ENCODE data around the gene IPO5.
"Not testable (repeated sequence)": the region's sequence is repeated elsewhere in the genome, so short reads cannot be mapped to it uniquely, and the experiment has no call there.

IPO5 gene

DNA sequence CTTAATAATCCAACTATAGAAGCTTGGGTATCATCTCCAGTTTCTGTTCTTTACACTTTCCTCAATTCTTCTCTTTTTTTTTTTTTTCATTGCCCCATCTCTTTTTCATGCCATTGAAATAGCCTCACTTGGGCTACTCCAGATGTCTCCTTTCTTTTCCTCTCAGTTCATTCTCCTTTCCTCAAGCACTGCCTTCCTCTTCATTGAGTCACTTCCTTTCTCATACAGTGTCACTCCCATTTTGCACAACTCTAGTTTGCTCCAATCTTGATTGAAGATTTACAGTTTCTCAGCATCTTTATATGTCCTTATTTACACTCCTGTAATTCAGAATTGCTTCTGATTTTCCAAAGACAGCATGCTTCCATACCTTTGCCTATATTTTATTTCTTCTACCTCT is 61.3 kb downstream of the IPO5 start:
- DNase-seq (ENCODE audit: low read depth) = no peak

DNA sequence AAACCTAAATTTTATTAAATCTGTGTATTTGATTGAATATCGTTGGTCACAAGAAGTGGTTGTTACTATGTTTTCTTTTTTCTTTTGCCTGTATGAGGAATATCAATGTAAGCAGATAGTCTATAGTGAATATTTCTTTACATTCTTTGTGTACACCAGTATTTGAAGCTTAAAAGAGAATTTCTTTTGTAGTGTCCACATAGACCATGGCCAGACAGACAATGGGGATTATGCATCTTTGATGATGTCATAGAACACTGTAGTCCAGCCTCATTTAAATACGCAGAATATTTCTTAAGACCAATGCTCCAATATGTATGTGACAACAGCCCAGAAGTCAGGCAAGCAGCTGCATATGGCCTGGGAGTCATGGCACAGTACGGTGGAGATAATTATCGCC is 64.8 kb downstream of the IPO5 start:
- no peak for DNase-seq (ENCODE audit: low read depth)

DNA sequence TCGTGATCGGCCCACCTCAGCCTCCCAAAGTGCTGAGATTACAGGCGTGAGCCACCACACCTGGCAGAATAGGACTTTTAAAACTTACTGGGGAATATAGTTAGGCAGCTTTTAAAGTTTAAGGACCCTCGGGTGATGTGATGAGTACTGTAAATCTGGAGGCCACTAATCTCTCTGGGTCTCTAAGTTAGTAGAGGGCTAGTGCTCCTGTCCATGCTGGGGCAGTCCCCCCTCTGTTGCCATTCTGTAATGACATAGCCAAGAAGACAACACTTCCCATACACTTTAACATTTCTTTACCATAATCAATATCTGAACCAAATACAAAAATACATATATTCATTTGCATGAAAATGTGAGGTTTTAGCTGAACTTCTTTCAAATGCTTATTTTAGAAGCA is 65.7 kb downstream of the IPO5 start:
- DNase-seq (ENCODE audit: low read depth) = no peak

DNA sequence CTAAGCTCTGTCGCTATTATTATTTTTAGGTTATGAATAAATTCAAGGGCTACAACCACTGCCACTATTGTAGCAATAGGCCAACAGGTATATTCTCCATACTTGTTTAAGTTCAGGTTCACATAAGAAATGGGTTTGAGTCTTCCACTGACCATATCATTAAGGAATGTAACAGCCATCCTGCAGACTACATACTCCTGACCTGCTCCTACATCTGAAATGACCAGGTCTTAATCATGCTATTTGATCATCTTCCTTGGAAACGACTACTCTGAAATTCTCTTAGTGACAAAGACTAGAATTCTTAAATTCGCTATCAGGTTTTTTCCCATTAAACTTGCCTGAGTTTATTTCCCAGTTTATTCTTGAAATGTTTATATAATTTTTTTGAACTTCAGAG is 66.8 kb downstream of the IPO5 start:
- no peak for DNase-seq (ENCODE audit: low read depth)

DNA sequence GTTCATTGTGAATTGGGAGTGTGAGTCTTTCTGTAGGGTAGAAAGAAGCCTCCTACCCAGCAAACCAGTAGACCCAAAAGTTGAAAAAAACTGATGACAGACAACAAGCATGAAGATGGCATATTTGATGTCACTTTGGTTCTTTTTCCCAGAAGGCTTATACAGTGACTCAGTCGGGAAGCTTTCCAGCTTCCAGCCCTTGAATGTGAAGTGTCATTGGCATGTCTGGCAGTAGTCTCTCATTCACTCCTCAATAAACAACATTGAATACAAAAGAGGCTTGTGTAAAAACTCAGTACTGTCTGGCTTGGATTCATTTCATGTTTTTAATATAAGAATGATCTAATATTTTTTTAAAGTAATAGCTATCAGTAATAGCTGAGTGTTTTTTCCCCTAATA is 68.7 kb downstream of the IPO5 start:
- DNase-seq (ENCODE audit: low read depth) = no peak

DNA sequence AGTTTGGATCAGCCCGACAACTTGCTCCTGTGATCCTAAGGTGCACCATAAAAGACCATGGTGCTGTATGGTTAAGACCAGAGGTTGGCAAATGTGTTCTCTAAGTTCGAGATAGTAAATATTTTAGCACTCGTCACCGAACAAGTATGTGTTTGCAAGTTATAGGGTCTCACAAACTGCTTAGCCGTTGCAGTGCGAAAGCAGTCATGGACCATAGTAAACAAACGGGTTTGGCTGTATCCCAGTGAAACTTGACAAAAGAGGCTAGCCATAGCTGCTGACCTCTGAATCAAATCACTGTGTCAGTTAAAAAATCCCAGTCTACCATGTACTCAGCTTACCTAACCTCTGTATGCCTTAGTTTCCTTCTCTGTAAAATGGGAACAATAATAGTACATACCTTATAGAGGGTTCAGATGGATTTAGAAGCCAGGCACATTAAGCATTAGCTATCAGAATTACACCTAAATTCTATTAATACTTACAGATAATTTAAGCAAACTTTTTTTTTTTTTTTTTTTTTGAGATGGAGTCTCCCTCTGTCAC is 72.1 kb downstream of the IPO5 start:
- DNase-seq (ENCODE audit: low read depth) = no peak

DNA sequence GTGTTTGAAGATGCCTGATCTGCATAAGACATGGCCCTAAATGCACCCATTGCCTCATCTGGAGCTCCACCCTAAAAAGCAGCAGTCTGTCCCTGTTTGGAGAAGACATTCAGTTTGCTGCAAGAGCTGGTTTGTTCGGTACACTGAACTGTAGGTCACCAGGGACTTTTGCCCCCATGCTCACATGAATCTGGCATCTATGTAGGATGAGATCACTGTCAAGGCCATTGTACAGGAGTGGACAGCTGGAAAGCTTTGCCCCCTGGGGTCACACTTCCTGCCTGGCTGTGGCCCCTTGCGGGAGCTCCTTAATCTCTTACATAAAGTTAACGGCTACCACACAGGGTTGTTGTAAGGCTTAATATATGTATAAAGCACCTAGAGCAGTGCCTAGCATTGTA is 73.0 kb downstream of the IPO5 start:
- DNase-seq (ENCODE audit: low read depth) = no peak

DNA sequence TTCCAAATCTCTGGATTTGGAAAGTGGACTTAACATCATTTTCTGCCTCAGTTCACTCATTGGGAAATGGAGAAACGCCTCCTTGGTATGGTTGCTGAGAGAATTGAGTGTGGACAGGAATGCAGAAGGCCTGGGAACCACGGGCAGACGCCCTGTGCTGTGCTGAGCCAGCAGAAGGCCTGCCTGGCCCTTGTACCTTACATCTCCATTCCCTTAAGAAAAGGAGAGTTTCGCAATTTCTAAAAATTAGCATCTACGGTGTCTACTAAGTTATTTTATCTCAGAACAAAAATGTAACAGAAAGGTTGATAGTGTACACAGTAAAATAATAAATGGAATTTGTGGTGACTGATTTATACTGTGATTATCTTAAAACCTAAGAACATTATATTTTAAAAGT is 78.7 kb downstream of the IPO5 start:
- no peak for DNase-seq (ENCODE audit: low read depth)

DNA sequence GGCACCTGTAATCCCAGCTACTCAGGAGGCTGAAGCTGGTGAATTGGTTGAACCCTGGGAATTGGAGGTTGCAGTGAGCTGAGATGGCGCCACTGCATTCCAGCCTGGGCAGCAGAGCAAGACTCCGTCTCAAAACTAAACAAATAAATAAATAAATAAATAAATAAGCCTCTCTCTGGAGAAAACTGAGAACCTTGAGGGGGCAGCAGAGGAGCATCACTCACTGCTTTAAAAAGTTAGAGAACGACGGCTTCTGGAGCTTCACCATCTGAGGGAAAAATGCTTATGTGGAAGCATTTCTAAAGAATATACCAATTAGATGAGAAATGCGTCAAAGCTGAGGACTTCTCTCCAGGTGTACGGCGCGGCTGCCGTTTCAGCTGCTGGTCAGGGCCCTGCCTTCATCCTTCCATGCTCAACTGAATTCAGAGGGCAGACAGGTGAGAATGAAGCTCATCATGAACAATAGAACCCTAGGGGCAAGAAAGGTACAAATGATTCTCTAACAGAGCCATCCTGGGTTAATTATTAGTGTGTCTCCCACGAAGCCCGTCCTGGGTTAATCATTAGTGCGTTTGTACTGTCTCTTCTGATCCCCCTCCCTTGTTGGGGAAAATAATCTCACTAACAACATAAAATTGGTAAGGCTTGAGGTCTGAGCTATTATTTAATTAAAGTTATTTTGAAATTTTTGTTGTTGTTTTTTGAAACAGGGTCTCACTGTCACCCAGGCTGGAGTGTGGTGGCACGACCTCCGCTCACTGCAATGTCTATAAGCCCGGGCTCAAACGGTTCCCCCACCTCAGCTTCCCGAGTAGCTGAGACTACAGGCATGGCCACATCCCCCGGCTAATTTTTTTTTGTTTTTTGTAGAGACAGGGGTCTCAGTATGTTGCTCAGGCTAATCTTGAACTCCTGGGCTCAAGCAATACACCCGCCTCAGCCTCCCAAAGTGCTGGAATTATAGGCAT is 80.1 kb downstream of the IPO5 start:
- no peak for DNase-seq (ENCODE audit: low read depth)

DNA sequence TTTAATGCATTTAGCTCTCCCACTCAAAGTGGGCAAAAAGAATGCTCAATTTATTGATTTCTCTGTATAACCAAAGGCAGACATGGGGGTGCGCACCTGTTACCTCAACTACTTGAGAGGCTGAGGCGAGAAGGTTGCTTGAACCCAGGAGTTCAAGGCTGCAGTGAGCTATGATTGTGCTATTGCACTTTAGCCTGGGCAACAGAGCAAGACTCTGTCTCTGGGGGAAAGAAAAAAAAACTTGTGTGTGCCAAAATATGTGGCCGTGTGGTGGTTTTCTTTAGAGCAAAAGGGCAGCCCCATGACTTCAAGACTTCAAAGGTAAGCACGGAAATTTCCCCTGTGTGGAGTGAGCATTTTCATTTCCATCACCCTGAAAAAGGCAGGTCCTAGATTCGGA is 81.9 kb downstream of the IPO5 start:
- DNase-seq (ENCODE audit: low read depth) = no peak

DNA sequence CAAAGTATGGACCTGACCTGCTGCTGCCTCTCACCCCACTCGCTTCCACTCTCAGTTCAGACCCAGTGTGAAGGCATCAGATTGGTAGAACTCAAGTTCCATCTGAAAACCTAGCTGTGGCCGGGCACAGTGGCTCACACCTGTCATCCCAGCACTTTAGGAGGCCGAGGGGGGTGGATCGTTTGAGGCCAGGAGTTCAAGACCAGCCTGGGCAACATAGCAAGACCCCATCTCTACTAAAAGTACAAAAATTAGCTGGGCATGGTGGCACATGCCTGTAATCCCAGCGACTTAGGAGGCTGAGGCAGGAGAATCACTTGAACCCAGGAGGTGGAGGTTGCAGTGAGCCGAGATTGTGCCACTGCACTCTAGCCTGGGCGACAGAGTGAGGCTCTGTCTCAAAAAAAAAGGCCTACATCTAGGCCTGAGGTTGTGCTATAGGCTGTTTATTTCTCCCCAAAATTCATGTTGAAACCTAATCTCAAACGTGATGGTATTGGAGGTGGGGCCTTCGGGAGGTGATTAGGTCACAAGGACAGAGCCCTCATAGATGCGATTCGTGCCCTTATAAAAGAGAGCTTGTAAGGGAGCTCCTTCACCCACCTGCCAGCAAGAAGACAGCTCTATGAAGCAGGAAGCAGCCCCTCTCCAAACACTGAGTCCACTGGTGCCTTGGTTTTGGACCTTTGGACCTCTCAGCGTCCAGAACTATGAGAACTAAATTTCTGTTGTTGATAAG is 83.3 kb downstream of the IPO5 start:
- not testable (repeated sequence) for DNase-seq (ENCODE audit: low read depth)

DNA sequence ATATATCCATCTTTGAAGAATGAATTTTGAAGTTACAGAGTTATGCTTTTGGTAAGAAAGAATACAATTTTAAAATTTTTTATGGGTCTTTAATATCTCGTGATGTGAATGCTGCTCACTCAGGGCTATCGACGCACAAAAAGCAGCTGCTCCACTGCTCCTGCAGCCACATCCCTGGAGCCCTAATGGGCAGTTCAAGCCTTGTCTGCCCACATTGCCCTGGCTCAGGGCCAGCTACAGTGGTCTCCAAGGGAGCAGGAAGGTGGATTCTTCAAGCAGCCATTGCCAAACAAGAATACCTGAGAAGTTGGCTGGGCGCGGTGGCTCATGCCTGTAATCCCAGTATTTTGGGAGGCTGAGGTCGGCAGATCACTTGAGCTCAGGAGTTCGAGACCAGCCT is 85.8 kb downstream of the IPO5 start:
- DNase-seq (ENCODE audit: low read depth) = no peak

DNA sequence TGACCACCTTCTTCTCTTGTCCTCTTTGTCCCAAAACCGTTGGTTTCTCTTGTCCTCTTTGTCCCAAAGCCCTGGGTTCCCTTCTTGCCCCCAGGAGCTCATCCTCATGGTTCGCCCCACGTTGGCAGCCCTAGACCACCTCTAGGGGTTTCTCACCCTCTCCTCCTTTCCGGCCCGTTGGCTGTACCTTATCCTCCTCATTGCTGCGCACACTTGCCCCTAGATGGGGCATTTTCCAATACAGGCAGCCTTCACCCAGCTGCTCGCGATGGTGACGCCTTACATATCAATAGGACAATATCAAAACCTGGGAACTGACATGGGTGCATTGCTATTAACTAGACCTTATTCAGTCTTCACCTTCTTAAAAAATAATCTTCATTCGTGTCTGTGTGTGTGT is 86.5 kb downstream of the IPO5 start:
- no peak for DNase-seq (ENCODE audit: low read depth)

DNA sequence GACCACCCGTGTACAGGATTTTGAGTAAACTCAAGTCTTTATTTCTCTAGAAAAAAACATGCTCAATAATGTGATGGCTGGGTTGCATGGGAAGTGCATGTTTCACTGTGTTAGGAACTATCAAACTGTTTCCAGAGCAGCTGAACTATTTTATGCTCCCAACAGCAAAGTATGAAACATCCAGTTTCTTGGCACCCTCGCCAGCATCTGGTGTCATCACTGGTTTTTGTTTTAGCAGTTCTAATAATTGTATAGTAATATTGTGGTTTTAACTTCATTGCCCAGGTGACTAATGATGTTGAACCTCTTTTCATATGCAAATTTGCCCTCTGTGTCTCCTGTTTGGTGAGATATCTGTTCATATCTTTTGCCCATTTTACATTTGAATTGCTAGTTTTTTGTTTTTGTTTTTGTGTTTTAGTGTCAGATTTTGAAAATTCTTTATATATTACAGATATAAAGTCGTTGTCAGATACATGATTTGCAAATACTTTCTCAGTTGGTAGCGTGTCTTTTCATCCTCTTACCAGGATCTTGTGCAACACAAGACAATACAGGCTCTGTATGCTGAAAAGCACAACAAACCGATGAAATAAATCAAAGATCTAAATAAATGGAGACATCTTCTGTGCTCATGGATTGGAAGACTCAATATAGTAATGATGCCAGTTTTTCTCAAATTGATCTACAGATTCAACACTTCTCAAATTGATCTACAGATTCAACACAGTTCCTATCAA is 87.8 kb downstream of the IPO5 start:
- no peak for DNase-seq (ENCODE audit: low read depth)

DNA sequence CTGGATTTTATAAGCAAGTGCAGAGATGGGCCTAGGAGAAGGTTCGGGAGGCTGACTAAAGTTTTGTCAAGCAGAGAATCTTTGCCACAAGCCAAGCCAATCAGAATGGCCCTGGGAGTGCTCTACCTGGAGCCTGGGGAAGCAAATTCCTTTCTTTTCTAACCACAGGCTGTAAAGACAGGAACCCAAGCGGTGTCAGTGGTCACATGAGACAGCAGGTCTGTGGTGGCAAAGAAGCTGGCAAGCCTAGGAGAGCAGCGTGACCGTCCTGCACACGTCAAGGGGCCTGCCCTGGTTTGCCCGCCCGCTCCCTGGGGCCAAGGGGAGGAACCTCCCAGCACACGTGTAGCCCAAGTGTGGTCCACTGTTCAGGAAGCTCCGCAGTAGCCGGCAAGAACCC is 90.8 kb downstream of the IPO5 start:
- DNase-seq (ENCODE audit: low read depth) = no peak

DNA sequence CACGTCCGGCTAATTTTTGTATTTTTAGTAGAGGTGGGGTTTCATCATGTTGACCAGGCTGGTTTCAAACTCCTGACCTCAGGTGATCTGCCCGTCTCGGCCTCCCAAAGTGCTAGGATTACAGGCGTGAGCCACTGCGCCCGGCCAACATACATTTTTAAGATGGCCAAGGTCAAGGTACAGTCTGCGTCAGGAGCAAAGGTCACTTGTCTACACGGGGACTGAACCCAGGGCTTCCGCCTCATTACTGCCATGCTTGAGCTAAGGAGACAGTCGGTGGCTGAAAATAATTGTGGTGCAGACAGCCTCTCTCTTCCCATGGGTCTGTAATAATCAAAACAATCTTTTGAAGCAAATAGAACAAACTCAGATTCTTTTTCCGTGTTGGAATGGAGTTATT is 94.3 kb downstream of the IPO5 start:
- not testable (repeated sequence) for DNase-seq (ENCODE audit: low read depth)

DNA sequence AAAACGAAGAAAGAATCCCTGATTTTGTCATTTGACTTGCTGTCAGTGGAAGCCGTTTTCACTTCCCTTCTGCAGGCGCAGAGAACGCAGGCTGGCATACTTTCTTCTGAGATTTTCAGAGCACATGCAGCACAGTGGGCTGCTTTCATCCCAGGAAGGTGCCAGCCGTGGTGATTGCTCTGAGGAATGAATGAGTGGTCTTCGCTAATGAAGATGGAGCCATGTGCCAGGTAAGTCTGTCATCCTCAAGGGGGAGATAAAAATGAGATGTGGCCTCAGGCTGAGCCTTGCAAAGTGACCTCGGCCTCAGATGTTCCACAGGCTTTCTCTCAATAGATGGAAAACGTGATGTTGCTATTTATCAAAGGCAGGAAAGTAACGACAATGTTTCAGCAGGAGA is 94.8 kb downstream of the IPO5 start:
- DNase-seq (ENCODE audit: low read depth) = no peak

DNA sequence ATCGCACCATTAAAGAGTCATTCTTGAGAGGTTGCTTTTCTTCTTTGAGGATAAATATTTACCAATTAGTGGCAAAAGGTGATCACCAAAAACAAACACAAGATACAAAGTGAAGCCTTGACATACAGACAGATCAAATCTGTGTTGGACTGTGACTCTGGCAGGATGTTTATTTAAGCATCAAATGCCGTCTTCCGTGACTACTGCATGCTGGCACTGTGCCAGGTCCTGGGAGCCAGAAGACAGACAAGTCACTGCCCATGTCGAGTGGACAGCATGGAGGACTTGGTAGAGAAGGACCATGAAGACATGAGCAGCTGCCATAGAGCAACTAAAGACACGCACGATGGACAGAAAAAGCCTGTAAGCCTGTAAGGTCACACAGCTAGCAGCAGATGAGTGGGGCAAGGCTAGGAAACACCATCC is 96.6 kb downstream of the IPO5 start:
- DNase-seq (ENCODE audit: low read depth) = no peak

DNA sequence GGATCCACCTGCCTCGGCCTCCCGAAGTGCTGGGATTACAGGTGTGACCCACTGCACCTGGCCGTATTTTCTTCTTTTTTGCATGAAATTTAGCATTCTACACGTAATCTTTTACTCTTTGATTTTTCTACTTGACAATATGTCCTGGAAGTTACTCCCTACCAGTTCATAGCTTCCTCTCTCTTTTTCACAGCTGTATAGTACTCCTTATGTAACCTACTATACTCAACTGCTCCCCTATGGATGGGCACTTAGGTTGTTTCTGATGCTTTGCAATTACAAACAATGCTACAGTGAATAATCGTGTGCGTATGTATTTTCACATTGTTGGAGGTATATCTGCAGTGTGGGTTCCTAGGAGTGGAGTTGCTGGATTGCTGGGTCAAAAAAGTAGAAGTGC is 98.9 kb downstream of the IPO5 start:
- DNase-seq (ENCODE audit: low read depth) = no peak

DNA sequence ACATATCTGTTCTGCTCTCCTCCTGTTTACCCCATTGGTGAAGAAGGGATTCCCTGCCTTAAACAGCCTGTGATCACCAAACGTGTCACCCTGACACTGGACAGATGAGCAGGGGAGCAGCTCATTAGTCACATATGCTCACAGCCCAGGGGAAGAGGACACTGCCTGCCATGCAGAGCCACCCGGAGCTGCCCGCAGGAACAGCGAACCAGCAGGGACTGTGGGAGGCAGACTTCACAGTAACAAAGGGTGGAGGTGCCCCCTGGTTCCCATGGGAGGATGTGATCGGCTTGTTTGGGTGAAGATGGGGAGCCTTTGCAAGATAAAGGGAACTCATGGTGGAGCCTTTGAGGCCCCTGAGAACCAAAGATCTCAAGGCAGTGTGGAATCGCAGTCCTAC is 100.8 kb downstream of the IPO5 start:
- no peak for DNase-seq (ENCODE audit: low read depth)

DNA sequence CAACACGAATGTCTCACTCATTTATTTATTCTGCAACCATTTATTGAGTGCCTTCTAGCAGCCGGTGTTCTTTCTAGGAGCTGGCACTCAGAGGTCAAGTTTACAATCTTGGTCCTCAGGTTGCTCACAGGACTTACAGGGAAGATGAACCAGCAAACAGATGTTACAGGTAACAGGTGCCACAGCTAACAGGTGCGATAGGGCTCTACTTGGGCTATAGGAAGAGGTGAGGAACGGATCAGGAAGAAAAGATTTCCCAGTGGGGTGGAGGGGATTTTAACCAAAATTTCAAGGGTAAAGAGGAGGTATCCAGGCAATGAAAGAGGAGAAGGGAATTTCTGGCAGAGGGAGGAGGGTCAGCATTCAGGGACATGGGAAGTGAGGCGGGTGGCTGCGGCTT is 102.1 kb downstream of the IPO5 start:
- no peak for DNase-seq (ENCODE audit: low read depth)

DNA sequence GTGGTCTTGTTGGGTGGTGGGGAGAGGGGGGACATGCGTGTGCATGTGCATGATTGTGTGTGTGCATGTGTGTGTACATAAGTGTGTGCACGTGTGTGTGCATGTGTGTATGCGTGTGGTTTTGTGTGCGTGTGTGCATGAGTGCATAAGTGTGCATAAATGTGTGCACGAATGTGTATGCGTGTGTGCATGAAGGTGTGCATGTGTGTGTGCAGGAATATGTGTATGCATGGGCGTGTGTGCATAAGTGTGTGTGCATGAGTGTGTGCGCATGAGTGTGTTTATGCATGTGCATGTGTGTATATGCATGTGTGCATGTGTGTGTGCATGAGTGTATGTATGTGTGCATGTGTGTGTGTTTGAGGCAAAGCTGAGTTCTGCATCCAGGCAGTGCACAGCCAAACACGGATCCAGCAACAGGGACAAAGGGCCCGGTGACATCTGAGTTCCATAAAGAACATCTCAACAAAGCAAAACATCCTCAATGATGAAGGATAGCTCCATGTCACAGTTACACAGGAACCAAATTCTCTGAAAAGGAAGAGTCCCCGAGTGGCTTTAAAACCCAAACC is 103.5 kb downstream of the IPO5 start:
- no peak for DNase-seq (ENCODE audit: low read depth)
